Spleen (tissue), 11 donors: ENCODE measurements around the gene TBX2. TPM values are rescaled to one million over a fixed set of nuclear protein-coding genes. Genes with fewer than 3 reads are reported as not detected.

ENCODE experiments used
- DNase-seq: peaks from one replicate; pipeline ENCODE4 v3.0.0-alpha.2; 2020
- H3K27ac ChIP-seq, 8 donors: fragments of 200-600 bp; sonication (generic) in 7 of 8; 1 replicate in 4 of 8; 2 replicates in 4 of 8; pipeline versions ENCODE4 v1.5.0 to v1.8.0; 2016 to 2021; ENCODE audit warnings: inconsistent platforms in 4 of 8, mild to moderate bottlenecking in 4 of 8, moderate library complexity in 1 of 8
- H3K27me3 ChIP-seq, 7 donors: fragments of 200-600 bp; sonication (generic) in 6 of 7; replicated peaks in 1 of 7; 1 replicate in 4 of 7; 2 replicates in 3 of 7; pipeline versions ENCODE4 v1.5.0 to v1.8.0; 2016 to 2021; ENCODE audit warnings: inconsistent platforms in 3 of 7, mild to moderate bottlenecking in 1 of 7
- H3K36me3 ChIP-seq, 6 donors: fragments of 200-600 bp; sonication (generic) in 5 of 6; 1 replicate in 4 of 6; 2 replicates in 2 of 6; pipeline versions ENCODE4 v1.5.0 to v1.8.0; 2016 to 2021; ENCODE audit warnings: inconsistent platforms in 2 of 6
- H3K4me1 ChIP-seq, 6 donors: fragments of 200-600 bp; sonication (generic) in 5 of 6; 1 replicate in 3 of 6; 2 replicates in 3 of 6; pipeline versions ENCODE4 v1.5.0 to v1.8.0; 2016 to 2021; ENCODE audit warnings: inconsistent platforms in 3 of 6
- H3K4me3 ChIP-seq, 8 donors: fragments of 200-600 bp; sonication (generic) in 7 of 8; 1 replicate in 4 of 8; 2 replicates in 4 of 8; pipeline versions ENCODE4 v1.5.0 to v1.8.0; 2016 to 2021; ENCODE audit warnings: inconsistent platforms in 4 of 8, mild to moderate bottlenecking in 4 of 8, moderate library complexity in 2 of 8
- H3K9me3 ChIP-seq, 8 donors: fragments of 200-600 bp; sonication (generic) in 7 of 8; 1 replicate in 4 of 8; 2 replicates in 4 of 8; pipeline versions ENCODE4 v1.5.0 to v1.8.0; 2016 to 2021; ENCODE audit warnings: inconsistent platforms in 4 of 8
- POLR2A ChIP-seq, 3 donors: fragments of 450-650 bp; IDR thresholded peaks; one replicate each; pipeline ENCODE4 v1.5.1; 2017; ENCODE audit warnings: antibody characterized with exemption in 3 of 3, mild to moderate bottlenecking in 1 of 3
- POLR2AphosphoS5 ChIP-seq, 3 donors: sonication (generic); formaldehyde crosslinking; IDR thresholded peaks; one replicate each; pipeline ENCODE4 v1.5.1; 2017; ENCODE audit warnings: antibody characterized with exemption in 3 of 3
- WGBS, 5 donors: extraction: QIAGEN DNeasy Blood & Tissue Kit in 3 of 5; methylation state at CpG; one replicate each; pipeline versions ENCODE4 v1.1.5 to v1.1.7; 2013 to 2018; 5-methylcytosine and 5-hydroxymethylcytosine counted together
- intact Hi-C: fragments of 100-400 bp; cut with DNase I; formaldehyde crosslinking; loops from one replicate; pipeline ENCODE4 v1.15.0; 2023; ENCODE audit warnings: low total_unique reads
- polyA plus RNA-seq, 3 donors: library from polyadenylated mRNA; stranded (reverse); fragments of 200-250 nt; gene quantifications; one replicate each; pipeline ENCODE4 v1.2.1, GENCODE V29; 2013
- total RNA-seq, 7 donors: library from RNA; depleted of rRNA in 3 of 7; stranded (reverse); fragments of >200 nt in 3 of 7; fragmentation: NEBNext Ultra II Directional in 4 of 7; extraction: Animal tissue kit (Norgen Biotek cat#: 25700) in 4 of 7; gene quantifications; one replicate each; pipeline versions ENCODE4 v1.1.0 to v1.2.1, GENCODE V29; 2016 to 2021
- TF ChIP-seq, protein P1 (sequence below), 11 experiments: fragments of 200-600 bp in 7 of 11; fragments of 450-650 bp in 4 of 11; sonication (generic) in 4 of 11; IDR thresholded peaks in 8 of 11; conservative IDR thresholded peaks in 3 of 11; 1 replicate in 7 of 11; 2 replicates in 4 of 11; pipeline versions ENCODE4 v1.4.0 to v1.8.0; 2016 to 2021; ENCODE audit warnings: antibody characterized with exemption in 11 of 11, inconsistent platforms in 4 of 11, mild to moderate bottlenecking in 1 of 11
- donor health status: healthy with polysubstance abuse.
- donor health status: DM: no; HTN: no; CAD: no; lungs with moderate emphysema.
- donor health status: DM: no; HTN: no; CAD: no.
- donor health status: Bipolar disorder and iron deficiency.
- donor health status: healthy.
- donor health status: DM: no; HTN: no; CAD: no.
- donor health status: DM: yes; HTN: yes; CAD: no.

The TBX2 gene
- total and polyA plus RNA-seq, 10 donors = 6.4 to 57.6 (median 24.1) TPM

DNA sequence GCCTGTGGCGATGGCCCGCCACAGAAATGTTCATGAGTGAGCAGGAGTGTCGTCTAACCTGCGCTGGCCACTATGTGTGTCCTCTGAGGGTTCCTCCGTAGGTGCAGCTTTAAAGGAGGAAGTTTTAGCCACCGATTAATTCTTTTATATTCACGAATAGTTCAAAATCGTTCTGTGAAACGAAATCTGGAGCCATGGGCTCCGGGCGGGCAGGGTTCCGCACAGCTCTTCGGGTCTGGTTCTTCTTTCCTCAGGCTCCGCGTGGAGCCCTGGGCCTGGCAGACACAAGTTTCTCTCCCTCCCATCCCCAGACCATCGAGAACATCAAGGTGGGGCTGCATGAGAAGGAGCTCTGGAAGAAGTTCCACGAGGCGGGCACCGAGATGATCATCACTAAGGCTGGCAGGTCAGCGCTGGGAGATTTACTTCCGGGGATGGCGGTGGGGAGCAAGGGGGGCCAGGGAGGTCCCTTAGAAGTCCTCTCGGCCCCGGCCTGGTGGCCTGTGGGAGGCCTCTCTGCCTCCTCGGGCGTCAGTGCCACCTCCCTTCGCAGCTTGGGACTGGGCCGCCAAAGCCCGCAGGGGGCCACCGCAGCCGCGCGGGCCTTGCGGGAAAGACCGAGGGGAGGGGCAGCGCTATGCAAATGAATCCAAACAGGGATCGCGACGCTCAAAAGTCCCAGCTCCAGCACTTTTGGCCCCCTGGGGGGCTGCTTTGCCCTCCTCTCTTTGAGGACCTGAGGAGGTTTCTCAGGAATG lies 57.8 kb downstream of the TBX2 start:
- WGBS, 5 donors = 4 to 8% (median 6%) methylated on average over 18 to 39 of the region's 39 CpGs
- no peaks in the 10 kb centered on the region for H3K36me3 ChIP-seq
- DNase-seq = no peak
- H3K9me3 ChIP-seq = no peaks in the 10 kb centered on the region
- H3K27ac ChIP-seq = no peak overlapping the region
- intact Hi-C loops = no loop called here
- H3K4me1 ChIP-seq = peaks cover 13 to 67% (median 36%) of the 10 kb centered on the region in 6 donors
- peak overlapping the region in 6 of 8 donors; percentile 9 to 54 (median 18) for H3K4me3 ChIP-seq
- TF ChIP-seq POLR2AphosphoS5 (IDR thresholded peaks at IDR 0.05) (no peak), POLR2A (IDR thresholded peaks at IDR 0.05) (no peak)
- TF ChIP-seq, protein P1, sequence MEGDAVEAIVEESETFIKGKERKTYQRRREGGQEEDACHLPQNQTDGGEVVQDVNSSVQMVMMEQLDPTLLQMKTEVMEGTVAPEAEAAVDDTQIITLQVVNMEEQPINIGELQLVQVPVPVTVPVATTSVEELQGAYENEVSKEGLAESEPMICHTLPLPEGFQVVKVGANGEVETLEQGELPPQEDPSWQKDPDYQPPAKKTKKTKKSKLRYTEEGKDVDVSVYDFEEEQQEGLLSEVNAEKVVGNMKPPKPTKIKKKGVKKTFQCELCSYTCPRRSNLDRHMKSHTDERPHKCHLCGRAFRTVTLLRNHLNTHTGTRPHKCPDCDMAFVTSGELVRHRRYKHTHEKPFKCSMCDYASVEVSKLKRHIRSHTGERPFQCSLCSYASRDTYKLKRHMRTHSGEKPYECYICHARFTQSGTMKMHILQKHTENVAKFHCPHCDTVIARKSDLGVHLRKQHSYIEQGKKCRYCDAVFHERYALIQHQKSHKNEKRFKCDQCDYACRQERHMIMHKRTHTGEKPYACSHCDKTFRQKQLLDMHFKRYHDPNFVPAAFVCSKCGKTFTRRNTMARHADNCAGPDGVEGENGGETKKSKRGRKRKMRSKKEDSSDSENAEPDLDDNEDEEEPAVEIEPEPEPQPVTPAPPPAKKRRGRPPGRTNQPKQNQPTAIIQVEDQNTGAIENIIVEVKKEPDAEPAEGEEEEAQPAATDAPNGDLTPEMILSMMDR (IDR thresholded peaks at IDR 0.05 in 8 of 11, conservative IDR thresholded peaks at IDR 0.05 in 3 of 11) = no peak
- H3K27me3 ChIP-seq = peaks cover 22 to 100% (median 97%) of the 10 kb centered on the region in 7 donors

DNA sequence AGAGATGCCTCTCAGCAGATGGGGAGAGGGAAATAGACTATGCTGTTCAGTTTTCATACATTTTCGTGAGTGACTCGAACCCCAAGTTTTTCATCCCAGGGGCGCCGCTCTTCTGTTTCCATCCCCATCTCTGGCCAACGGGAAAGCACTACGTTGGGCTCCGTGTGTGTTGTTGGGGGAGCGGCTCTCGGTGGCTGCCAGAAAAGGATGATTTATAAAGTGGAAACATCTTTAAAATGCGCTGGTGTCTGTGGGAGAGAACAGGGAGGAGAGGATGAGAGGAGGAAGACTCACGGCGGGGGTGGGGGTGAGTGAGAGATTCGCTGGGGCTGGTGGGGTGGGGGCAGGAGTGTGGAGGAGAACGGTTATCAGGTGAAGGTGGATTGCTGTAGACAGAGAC lies 58.4 kb downstream of the TBX2 start:
- H3K36me3 ChIP-seq = no peaks in the 10 kb centered on the region
- no peak overlapping the region for H3K27ac ChIP-seq
- intact Hi-C loops = no loop called here
- WGBS, 5 donors = 6 to 17% (median 12%) methylated on average over 14 of the region's 14 CpGs
- no peaks in the 10 kb centered on the region for H3K9me3 ChIP-seq
- H3K27me3 ChIP-seq = peaks cover 22 to 100% (median 97%) of the 10 kb centered on the region in 7 donors
- peaks cover 13 to 65% (median 33%) of the 10 kb centered on the region in 6 donors for H3K4me1 ChIP-seq
- no peak for DNase-seq
- TF ChIP-seq POLR2AphosphoS5 (IDR thresholded peaks at IDR 0.05) (no peak), POLR2A (IDR thresholded peaks at IDR 0.05) (no peak)
- TF ChIP-seq, protein P1 (IDR thresholded peaks at IDR 0.05 in 8 of 11, conservative IDR thresholded peaks at IDR 0.05 in 3 of 11) = no peak
- peak overlapping the region in 3 of 8 donors; percentile 20 to 54 (median 22) for H3K4me3 ChIP-seq

GRCh38 chr17:61458421-61459141 lies 58.9 kb downstream of the TBX2 start:
- no peak for TF ChIP-seq POLR2AphosphoS5 (IDR thresholded peaks at IDR 0.05)
- TF ChIP-seq, protein P1 (IDR thresholded peaks at IDR 0.05 in 8 of 11, conservative IDR thresholded peaks at IDR 0.05 in 3 of 11) = no peak
- TF ChIP-seq POLR2A (IDR thresholded peaks at IDR 0.05) = no peak
- no peak overlapping the region for H3K4me3 ChIP-seq
- H3K36me3 ChIP-seq = no peaks in the 10 kb centered on the region
- H3K27ac ChIP-seq = no peak overlapping the region
- 11 to 34% (median 17%) methylated on average over 4 to 5 of the region's 5 CpGs for WGBS, 5 donors
- DNase-seq = no peak
- no peaks in the 10 kb centered on the region for H3K9me3 ChIP-seq
- intact Hi-C loops = no loop called here
- H3K27me3 ChIP-seq = peaks cover 22 to 100% (median 94%) of the 10 kb centered on the region in 7 donors
- peaks cover 13 to 65% (median 33%) of the 10 kb centered on the region in 6 donors for H3K4me1 ChIP-seq

Other genes with a start within 250 kb of the TBX2 start
- not detected for gene TBX4, start 52.6 kb downstream of the TBX2 start, total RNA-seq
- not detected for gene TBX4, start 52.6 kb downstream of the TBX2 start, polyA plus RNA-seq
- gene NACA2, start 191.4 kb downstream of the TBX2 start, total RNA-seq = not detected
- gene NACA2, start 191.4 kb downstream of the TBX2 start, polyA plus RNA-seq = under 1 TPM; 0.16 to 0.43 (median 0.23) TPM